Esophagus muscularis mucosa (tissue), 4 donors: Measurements from ENCODE around the gene NPB.

Experiments used
- CTCF ChIP-seq, 3 experiments: fragments of 200-600 bp in 2 of 3; fragments of 450-650 bp in 1 of 3; sonication (generic) in 2 of 3; IDR thresholded peaks; one replicate each; pipeline ENCODE4 v1.5.1; 2017 to 2019; ENCODE audit warnings: antibody characterized with exemption in 3 of 3, mild to moderate bottlenecking in 2 of 3, moderate library complexity in 1 of 3
- EP300 ChIP-seq: sonication (generic); formaldehyde crosslinking; IDR thresholded peaks from one replicate; pipeline ENCODE4 v1.6.1; 2017; ENCODE audit warnings: antibody characterized with exemption
- POLR2A ChIP-seq: fragments of 450-650 bp; IDR thresholded peaks from one replicate; pipeline ENCODE4 v1.6.1; 2017; ENCODE audit warnings: antibody characterized with exemption, moderate library complexity, mild to moderate bottlenecking, low read depth
- POLR2AphosphoS5 ChIP-seq, 2 donors: sonication (generic); formaldehyde crosslinking; IDR thresholded peaks; one replicate each; pipeline ENCODE4 v1.6.1; 2017; ENCODE audit warnings: antibody characterized with exemption in 2 of 2

DNA sequence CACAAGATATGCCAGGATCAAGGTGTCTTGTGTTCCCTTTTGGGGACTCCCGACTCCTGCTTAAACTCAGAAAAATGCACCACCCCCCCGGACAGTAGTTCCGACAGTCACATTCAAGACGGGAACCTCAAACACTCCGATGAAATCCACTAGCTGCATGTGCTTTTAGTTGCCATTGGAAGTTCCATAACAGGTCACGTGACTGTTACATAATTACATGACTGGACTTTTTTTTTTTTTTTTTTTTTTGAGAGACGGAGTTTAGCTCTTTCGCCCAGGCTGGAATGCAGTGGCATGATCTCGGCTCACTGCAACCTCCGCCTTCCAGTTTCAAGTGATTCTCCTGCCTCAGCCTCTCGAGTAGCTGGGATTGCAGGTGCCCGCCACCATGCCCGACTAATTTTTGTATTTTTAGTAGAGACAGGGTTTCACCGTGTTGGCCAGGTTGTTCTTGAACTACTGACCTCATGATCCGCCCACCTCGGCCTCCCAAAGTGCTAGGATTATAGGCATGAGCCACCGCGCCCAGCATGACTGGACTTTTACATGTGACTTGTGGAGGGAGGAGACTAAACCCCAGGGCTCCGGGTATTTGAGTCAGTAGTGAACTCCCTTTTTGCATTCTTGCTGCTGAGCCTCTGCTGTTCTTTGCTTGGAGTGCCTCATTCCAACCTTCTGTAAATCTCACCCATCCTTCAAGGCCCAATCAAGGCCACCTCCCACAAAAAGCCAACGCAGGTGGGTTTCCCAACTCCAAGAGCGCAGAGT, 14.4 kb downstream of the NPB start:
- TF ChIP-seq CTCF (IDR thresholded peaks at IDR 0.05) (no peak), POLR2AphosphoS5 (IDR thresholded peaks at IDR 0.05) (no peak), POLR2A (no peak), EP300 (no peak)
